ENCODE data around the gene WIPI1.

GRCh38 chr17:68497885-68498319 is 40.6 kb upstream of the WIPI1 start:
- no peak for TF ChIP-seq EZH2phosphoT487 (IDR thresholded peaks at IDR 0.05; ENCODE audit: low read depth, severe bottlenecking, unreplicated experiment)
- TF ChIP-seq EZH2 (IDR thresholded peaks at IDR 0.05; ENCODE audit: borderline replicate concordance), result no peak
